Activated CD4-positive, alpha-beta T cell treated with anti-CD3 and anti-CD28 coated beads, Interleukin-2, amount 50 U/mL, for 16 hours (primary cell): ENCODE data around the gene VEGFA.

Source experiments
- DNase-seq: peaks from one replicate; pipeline ENCODE4 v3.0.0-alpha.2; 2020

Gene VEGFA

DNA sequence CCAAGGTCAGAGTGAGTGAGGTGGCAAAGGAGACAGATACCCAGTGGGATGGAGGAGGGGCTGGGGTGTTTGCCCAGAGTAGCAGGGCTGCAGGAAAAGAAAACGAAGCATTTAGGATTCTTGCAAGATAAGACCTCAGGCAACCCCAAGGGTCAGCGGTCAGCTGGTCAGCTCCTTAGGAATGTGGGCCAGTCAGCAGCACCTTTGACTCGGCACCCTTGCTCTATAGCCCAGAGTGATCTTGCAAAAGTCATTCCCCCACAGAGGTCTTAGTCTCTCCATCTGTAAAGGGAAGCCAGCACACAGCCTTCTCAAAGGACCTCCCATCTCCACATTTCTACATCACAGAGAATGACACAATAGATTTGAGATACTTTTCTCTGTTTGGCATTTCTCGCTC lies 56.7 kb downstream of the VEGFA start:
- no peak for DNase-seq

DNA sequence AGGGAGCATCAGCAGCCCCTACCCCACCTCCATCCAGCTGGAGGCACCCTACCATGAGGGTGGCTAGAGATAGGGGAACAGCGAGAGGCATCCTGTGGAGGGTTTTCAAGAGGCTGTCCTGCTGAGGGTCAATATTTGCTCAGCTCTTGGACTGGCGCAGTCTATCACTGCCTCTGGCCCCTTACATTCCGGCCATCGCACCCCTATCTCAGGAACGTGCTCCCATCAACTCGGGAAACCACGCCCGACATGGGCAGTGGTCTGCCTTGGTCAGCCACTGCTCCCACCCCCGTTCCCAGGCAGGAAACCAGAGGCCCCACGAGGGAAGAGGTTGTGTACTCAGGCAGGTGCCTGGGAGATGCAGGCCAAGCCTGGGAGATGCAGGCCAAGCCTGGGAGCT lies 57.9 kb downstream of the VEGFA start:
- DNase-seq, result no peak

- DNase-seq, result no peak
Observed at GRCh38 chr6:43828711-43829110, 58.7 kb downstream of the VEGFA start.

GRCh38 chr6:43829470-43829869 lies 59.5 kb downstream of the VEGFA start:
- DNase-seq, result no peak

- DNase-seq, result no peak
Observed at GRCh38 chr6:43830775-43831174, 60.8 kb downstream of the VEGFA start.

DNA sequence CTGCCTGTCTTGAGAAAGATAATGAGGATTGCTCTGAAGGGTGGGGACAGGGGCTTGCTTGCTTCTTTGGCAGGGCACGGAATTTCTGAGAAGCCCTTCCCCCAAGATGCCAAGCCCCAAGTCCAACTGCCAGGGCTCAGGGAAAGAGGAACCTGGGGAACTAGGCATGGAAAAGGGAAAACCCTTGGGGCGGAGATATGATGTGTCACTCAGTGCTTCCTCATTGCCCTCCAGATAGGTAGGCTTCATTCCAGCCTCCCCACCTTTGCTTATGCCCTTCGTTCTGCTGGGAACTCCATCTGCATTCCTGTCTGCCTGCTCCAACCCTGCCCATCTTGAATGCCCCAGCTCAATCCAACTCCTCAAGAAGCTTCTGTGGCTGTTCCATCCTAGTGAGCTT lies 61.2 kb downstream of the VEGFA start:
- no peak for DNase-seq

DNA sequence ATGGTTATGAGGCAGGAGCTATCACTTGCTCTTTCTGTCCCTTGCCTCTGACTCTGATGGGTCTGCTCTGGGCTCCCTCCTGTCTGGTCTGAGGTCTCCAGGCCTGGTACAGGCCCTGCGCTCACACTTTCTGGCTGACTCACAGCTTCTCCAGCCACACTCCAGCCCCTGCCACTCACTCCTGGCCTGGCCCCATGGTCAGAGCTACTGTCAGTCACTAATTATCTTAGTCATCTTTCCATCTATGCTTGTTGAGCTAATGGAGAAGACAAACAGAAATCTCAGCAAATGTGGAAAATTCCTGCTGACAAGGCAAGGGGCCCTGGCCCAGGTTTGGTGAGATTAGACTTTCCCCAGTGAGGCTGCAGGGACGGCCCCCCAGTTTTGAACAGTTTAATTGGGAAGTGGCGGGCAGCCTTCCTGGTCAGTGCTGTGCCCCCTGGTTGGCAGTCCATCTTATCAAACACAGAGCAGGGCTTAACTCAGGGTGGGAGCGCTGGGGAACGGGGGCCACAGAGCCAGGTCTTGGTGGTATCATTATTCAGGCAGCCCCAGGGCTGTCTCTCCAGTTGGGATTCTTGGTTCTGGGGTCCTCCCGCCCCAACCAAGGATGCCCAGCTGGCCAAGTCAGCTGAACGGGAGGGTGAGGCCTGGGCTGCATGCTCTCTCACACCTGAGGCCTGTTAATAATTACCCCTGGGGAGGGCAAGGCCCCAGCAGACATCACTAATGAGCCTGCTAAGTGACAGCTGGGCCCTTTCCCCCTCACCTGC lies 63.4 kb downstream of the VEGFA start:
- no peak for DNase-seq

DNA sequence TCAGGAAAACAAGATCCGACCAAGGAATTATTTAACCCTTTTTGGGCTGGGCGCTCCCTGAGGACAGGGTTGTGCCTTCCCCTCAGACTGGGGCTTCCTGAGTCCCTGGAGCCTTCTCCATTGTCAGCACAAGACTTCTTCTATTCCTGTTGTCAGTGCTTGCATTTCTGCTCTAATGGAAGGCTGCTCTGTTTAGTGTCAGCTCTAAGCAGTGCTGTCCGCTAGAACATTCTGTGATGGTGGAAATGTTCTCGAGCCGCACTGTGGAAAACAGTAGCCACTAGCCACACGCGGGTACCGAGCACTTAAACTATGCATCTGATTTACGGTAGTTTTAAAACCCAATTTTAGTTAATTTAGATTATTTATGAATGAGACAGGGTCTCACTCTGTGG lies 64.0 kb downstream of the VEGFA start:
- no peak for DNase-seq

- DNase-seq, result no peak
Observed at GRCh38 chr6:43834528-43835155, 64.6 kb downstream of the VEGFA start.

DNA sequence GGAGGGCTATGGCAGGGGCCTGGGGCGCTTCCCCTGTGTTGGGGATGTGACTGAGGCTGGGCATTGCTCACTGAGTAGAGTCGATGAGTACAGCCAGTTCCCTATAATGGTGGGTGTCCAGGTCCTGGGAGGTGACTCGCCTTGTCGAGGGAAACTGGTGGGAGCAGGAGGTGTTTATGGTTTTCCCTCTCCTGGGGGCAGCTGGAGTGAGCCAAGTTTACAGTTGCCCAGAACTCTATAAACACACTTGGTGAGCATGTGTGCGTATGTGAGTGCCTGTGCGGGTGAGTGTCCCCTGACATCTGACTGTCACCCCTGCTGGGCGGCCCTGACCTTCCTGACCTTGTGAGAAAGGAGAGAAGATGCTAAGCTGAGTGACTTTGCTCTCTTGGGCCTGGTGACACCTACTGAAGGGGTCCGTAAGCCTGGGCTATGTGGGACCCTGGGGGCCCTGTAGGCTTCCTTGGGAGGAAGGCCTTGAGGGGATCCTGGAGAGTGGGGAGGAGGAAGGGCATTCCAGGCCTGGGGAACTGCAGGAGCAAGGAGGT lies 65.9 kb downstream of the VEGFA start:
- no peak for DNase-seq
